Esophagus (tissue), 2 donors: Measurements from ENCODE around the gene HOXA7. TPM values are rescaled to one million over a fixed set of nuclear protein-coding genes. Genes with fewer than 3 reads are reported as not detected.

Experiments used
- H3K27ac ChIP-seq, 2 donors: one replicate each; pipeline ENCODE4 v1.5.1; 2013; ENCODE audit warnings: low read depth in 2 of 2, mild to moderate bottlenecking in 2 of 2, inconsistent platforms in 1 of 2, low read length in 1 of 2, moderate library complexity in 1 of 2
- H3K27me3 ChIP-seq, 2 donors: one replicate each; pipeline ENCODE4 v1.6.1; 2013; ENCODE audit warnings: low read length in 2 of 2, control low read depth in 1 of 2, mild to moderate bottlenecking in 1 of 2; ENCODE audit not compliant: insufficient read depth in 2 of 2, control insufficient read depth in 1 of 2
- H3K36me3 ChIP-seq, 2 donors: one replicate each; pipeline ENCODE4 v1.6.1; 2013; ENCODE audit warnings: low read length in 1 of 2; ENCODE audit not compliant: control insufficient read depth in 2 of 2, insufficient read depth in 2 of 2
- H3K4me1 ChIP-seq, 2 donors: one replicate each; pipeline ENCODE4 v1.6.1; 2013; ENCODE audit warnings: low read length in 1 of 2; ENCODE audit not compliant: control insufficient read depth in 2 of 2, insufficient read depth in 2 of 2
- H3K4me3 ChIP-seq, 2 donors: one replicate each; pipeline ENCODE4 v1.5.1; 2013; ENCODE audit warnings: low read length in 2 of 2, mild to moderate bottlenecking in 2 of 2, low read depth in 1 of 2, moderate library complexity in 1 of 2
- H3K9me3 ChIP-seq, 2 donors: one replicate each; pipeline ENCODE4 v1.6.1; 2013; ENCODE audit warnings: mild to moderate bottlenecking in 2 of 2, low read depth in 1 of 2, low read length in 1 of 2, moderate library complexity in 1 of 2; ENCODE audit not compliant: control insufficient read depth in 2 of 2, insufficient read depth in 1 of 2
- WGBS, 2 donors: extraction: QIAGEN DNeasy Blood & Tissue Kit; methylation state at CpG; one replicate each; pipeline ENCODE4 v1.1.7; 2013; 5-methylcytosine and 5-hydroxymethylcytosine counted together
- polyA plus RNA-seq, 2 donors: library from polyadenylated mRNA; stranded (reverse); fragments of 200-250 nt; gene quantifications; one replicate each; pipeline ENCODE4 v1.2.3, GENCODE V29; 2013
- donor health status: healthy with polysubstance abuse.
- donor health status: Bipolar disorder and iron deficiency.

Gene HOXA7
- polyA plus RNA-seq, 2 donors = 1.5 to 1.8 TPM

GRCh38 chr7:27200761-27201579 lies 44.5 kb upstream of the HOXA7 start:
- Histone ChIP-seq H3K27me3 (peaks cover 15 to 73% of the 10 kb centered on the region in 2 donors), H3K27ac (no peak overlapping the region), H3K9me3 (peaks cover 0 to 3% of the 10 kb centered on the region in 2 donors), H3K4me3 (peak overlapping the region in 1 of 2 donors; percentile 60), H3K36me3 (no peaks in the 10 kb centered on the region), H3K4me1 (peaks cover 18% of the 10 kb centered on the region in 2 donors)
- WGBS, 2 donors = 13 to 15% methylated on average over 14 of the region's 14 CpGs

- no peak within 1 kb of the TSS for H3K27ac ChIP-seq
- peaks cover 0 to 3% of the 10 kb centered on the region in 2 donors for H3K9me3 ChIP-seq
- H3K36me3 ChIP-seq = no peaks in the 10 kb centered on the region
- H3K27me3 ChIP-seq = peaks cover 21 to 66% of the 10 kb centered on the region in 2 donors
- 1% methylated on average over 87 to 99 of the region's 99 CpGs for WGBS, 2 donors
- peak within 1 kb of the TSS; percentile 22 to 60 for H3K4me3 ChIP-seq
- H3K4me1 ChIP-seq = peaks cover 18% of the 10 kb centered on the region in 2 donors
Observed at GRCh38 chr7:27199849-27200760, 43.6 kb upstream of the HOXA7 start, which contains the start of gene HOXA13. Gene HOXA13 (minus strand): TSS chr7:27200091. CDS start chr7:27200077, 14 bp downstream.

- H3K9me3 ChIP-seq = peaks cover 0 to 3% of the 10 kb centered on the region in 2 donors
- peaks cover 18% of the 10 kb centered on the region in 2 donors for H3K4me1 ChIP-seq
- H3K27ac ChIP-seq = no peak overlapping the region
- H3K4me3 ChIP-seq = peak overlapping the region; percentile 18 to 60
- H3K36me3 ChIP-seq = no peaks in the 10 kb centered on the region
- 2 to 3% methylated on average over 70 to 93 of the region's 93 CpGs for WGBS, 2 donors
- H3K27me3 ChIP-seq = peaks cover 27 to 62% of the 10 kb centered on the region in 2 donors
Observed at GRCh38 chr7:27198871-27199801, 42.7 kb upstream of the HOXA7 start.

- peaks cover 0 to 3% of the 10 kb centered on the region in 2 donors for H3K9me3 ChIP-seq
- no peak overlapping the region for H3K4me3 ChIP-seq
- H3K27me3 ChIP-seq = peaks cover 33 to 65% of the 10 kb centered on the region in 2 donors
- H3K27ac ChIP-seq = no peak overlapping the region
- H3K4me1 ChIP-seq = peaks cover 18% of the 10 kb centered on the region in 2 donors
- H3K36me3 ChIP-seq = no peaks in the 10 kb centered on the region
- 14 to 16% methylated on average over 29 of the region's 29 CpGs for WGBS, 2 donors
Observed at GRCh38 chr7:27198138-27198841, 41.8 kb upstream of the HOXA7 start.

GRCh38 chr7:27197137-27198042 lies 40.9 kb upstream of the HOXA7 start:
- no peak overlapping the region for H3K4me3 ChIP-seq
- H3K27me3 ChIP-seq = peaks cover 33 to 65% of the 10 kb centered on the region in 2 donors

GRCh38 chr7:27196287-27196767 lies 39.9 kb upstream of the HOXA7 start:
- peaks cover 38 to 66% of the 10 kb centered on the region in 2 donors for H3K27me3 ChIP-seq
- H3K4me3 ChIP-seq = no peak overlapping the region
- no peak overlapping the region for H3K27ac ChIP-seq
- peaks cover 19 to 25% of the 10 kb centered on the region in 2 donors for H3K4me1 ChIP-seq
- 3% methylated on average over 6 of the region's 6 CpGs for WGBS, 2 donors
- H3K36me3 ChIP-seq = no peaks in the 10 kb centered on the region
- peaks cover 0 to 3% of the 10 kb centered on the region in 2 donors for H3K9me3 ChIP-seq

More at GRCh38 chr7:27197137-27198042, 40.9 kb upstream of the HOXA7 start:
- no peak overlapping the region for H3K27ac ChIP-seq
- H3K9me3 ChIP-seq = peaks cover 0 to 3% of the 10 kb centered on the region in 2 donors
- 25 to 28% methylated on average over 18 of the region's 18 CpGs for WGBS, 2 donors
- no peaks in the 10 kb centered on the region for H3K36me3 ChIP-seq
- peaks cover 18 to 21% of the 10 kb centered on the region in 2 donors for H3K4me1 ChIP-seq

GRCh38 chr7:27194686-27195379 lies 38.4 kb upstream of the HOXA7 start:
- Histone ChIP-seq H3K27ac (no peak overlapping the region), H3K9me3 (peaks cover 0 to 3% of the 10 kb centered on the region in 2 donors), H3K27me3 (peaks cover 41 to 62% of the 10 kb centered on the region in 2 donors), H3K36me3 (no peaks in the 10 kb centered on the region), H3K4me3 (no peak overlapping the region), H3K4me1 (peaks cover 13 to 17% of the 10 kb centered on the region in 2 donors)
- 33 to 35% methylated on average over 9 of the region's 9 CpGs for WGBS, 2 donors
